Medulla oblongata (tissue), 1 donor: ENCODE measurements around the gene PTPRD.
"Not testable (repeated sequence)": the region's sequence is repeated elsewhere in the genome, so short reads cannot be mapped to it uniquely, and the experiment has no call there.

ENCODE experiments used
- DNase-seq: peaks from one replicate; pipeline ENCODE4 v3.0.0-alpha.2; 2015; ENCODE audit errors: extremely low spot score

PTPRD gene

DNA sequence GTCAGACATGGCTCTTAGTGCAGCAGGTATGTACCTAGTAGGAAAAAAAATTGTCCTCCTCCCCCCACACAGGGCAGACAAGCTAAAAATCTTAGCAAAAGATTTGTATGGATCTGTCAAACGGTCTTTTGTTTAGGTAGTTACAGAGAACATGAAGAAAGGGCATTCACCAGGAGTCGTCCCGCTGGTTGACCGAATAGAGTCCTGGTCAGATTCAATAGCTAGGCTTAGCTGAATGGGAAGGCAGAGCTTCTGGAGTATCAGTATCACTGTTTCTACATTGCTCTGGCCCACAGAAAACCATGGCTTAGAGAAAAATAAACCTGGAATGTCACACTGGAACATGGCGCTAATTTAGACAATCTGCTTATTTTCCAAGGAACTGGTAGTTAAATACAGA is 642.3 kb downstream of the PTPRD start:
- no peak for DNase-seq

- no peak for DNase-seq
Observed at GRCh38 chr9:9963841-9964240, 649.0 kb downstream of the PTPRD start.

DNA sequence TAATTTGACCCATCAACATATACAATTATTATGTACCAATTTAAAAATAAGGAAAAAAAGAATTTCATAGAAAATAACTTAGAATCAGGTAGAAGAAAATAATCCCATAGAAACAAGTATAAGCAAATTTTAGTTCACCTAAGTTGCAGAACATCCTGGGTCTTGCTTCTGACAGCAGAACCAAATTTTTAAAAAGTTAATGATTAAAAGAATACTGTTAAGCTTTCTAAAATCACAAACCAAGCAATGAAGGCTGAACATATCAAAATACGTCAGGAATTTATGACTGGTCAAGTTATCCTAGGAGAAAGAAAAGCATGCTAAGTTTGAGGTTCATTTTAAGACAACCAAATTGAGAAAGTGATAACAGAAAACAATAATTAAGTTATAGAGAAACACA is 650.9 kb downstream of the PTPRD start:
- DNase-seq: no peak

DNA sequence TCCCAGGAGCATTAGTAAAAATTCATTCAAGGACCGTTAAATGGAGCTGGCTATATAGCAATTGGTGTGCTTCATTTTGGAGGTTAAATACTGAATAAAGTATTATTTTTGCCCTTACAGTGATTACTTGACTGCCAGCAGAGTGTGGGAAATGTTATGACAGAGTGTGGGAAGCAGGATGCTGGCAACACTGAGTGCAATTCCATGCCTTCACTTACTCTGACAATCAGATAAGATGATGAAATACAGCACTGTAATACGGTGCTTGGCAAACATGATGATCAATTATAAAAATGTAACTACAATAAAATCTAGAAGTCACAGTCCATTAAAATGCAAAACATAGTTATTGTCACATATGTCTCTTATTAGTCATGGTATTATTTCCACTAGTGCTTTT is 651.3 kb downstream of the PTPRD start:
- DNase-seq: no peak

DNA sequence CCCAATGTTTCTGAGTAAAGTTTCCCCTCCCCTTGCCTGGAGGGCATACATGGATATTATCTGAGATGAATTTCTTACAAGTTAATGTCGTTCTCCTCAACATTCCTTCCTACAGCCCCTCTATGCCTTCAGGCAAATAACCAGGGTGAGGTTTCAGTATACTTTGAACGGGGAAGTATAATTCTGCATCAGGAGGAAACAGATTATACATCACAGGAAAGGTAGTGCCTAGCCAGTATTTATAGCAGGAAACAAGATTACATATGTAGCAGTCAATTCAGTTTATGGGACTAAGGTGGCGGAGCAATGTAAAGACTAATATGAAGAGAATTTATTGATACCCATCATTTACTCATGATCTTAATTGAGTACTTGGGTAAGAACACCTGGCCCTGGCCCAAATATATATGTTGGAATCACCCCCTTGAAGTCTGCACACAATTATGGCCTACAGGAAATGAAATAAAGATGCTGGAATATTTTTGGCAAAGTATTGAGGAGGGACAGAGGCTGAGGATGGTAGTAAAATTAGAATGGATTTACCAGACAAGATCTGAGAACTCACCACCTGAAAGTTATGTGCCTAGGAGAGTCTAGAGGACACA is 661.1 kb downstream of the PTPRD start:
- DNase-seq: no peak

DNA sequence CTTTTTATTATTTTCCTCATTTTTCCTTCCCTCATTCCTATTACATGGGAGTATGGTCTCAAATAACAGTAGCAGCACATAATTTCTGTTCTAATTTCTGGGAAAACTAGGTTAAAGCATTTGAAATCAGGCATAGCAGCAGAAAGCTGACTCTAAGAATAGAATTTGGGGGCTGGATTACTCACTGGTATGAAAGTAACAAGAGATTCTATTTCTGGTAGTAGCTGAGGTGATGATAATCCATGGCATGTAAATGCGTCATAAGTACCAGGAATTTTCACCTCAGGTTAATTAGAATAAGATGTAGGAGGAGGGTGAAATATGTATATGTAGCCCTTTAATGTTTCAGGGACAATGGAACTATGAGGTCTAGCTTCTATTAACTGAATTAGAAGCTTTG is 662.0 kb downstream of the PTPRD start:
- no peak for DNase-seq

DNA sequence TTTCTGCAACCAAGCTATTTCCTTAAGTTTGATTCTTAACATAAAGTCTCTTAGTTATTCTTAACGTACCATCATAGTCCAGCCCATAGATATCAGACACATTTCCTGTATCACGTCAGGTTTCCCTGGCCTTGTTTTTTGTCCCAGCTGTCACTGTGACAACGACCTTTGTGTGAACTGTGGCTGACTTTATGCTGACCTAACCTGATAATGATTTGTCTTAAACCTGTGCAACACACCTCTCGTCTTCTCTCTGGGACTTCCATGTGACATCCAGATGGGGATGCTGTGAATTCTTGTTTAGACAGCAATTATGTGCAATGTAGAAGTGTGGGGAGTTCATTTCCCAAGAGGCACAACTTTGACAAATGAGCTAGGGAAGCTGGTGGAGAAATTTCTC is 662.8 kb downstream of the PTPRD start:
- DNase-seq: no peak

DNA sequence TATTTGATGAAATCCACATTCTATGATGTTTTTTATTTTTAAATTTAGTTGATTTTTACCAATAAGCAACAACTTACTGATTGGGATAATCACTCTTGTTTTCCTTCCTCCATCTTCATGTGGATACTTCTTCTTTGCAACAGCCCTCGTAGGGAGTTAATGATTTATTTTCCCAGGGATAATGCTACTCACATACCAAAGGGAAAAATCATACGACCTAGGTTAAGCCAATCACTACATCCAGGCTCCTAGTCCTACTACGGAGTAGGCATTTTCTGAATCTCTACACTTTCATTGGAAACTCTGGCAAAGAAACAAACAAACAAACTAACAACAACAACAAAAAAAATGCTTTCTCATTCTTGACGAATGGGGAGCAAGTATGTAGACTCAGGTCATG is 663.4 kb downstream of the PTPRD start:
- DNase-seq: no peak

DNA sequence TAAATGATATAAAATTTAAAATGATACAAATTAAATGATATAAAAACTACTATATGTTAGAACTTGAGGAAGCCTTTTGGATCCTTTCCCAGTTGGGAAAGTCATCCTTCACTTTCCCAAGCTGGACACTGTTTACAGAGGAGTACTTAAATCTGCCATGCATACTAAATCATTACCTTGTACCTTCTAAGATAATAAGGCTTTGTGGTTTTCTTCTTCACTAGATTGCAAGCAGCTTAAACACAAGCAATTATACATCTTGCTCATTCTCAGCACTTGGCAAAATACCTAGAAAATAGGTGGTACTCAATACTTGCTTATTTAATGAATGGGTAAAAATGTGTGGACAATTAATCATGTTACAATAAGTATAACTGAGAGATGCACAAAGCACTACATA is 666.8 kb downstream of the PTPRD start:
- DNase-seq: no peak

GRCh38 chr9:9942764-9943424 is 669.9 kb downstream of the PTPRD start:
- DNase-seq: peak; percentile 79

- DNase-seq: no peak
Observed at GRCh38 chr9:9938432-9938831, 674.4 kb downstream of the PTPRD start.

- DNase-seq: not testable (repeated sequence)
Observed at GRCh38 chr9:9931464-9931863, 681.3 kb downstream of the PTPRD start.

DNA sequence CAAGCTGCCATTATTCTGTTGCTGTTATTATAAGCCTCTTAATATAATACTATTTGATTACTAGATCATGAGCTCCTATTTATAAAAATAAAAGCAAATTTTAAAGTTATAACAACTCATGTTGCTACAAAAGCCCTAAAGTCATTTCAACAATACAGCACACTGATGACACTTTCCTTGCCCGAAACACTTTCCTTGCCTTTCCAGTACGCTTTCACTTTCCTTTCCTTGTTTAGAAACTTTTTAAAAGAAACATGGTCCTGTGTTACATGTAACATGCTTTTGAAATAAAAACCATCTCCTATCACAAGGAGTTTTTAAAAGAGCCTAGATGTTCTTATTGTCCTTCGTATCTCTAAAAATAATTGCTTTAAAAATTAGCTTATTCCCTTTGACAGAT is 688.4 kb downstream of the PTPRD start:
- DNase-seq: no peak

GRCh38 chr9:9921805-9922204 is 691.0 kb downstream of the PTPRD start:
- DNase-seq: no peak

- DNase-seq: no peak
Observed at GRCh38 chr9:9920425-9921060, 692.3 kb downstream of the PTPRD start.

- DNase-seq: no peak
Observed at GRCh38 chr9:9919174-9919775, 693.5 kb downstream of the PTPRD start.

DNA sequence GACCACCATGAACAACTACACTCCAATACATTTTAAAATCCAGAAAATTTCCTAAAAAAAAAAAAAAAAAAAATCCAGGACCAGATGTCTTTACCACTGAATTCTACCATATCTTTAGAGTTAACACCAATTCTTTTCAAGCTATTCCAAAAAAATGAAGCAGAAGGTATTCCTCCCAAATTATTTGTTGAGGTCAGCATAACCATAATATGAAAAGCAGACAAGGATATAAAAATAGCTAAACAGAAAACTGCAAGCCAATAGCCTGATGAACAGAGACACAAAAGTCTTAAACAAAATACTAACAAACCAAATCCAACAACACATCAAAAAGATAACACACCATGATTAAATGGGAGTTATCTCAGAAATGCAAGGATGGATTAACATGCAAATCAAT is 695.4 kb downstream of the PTPRD start:
- no peak for DNase-seq

DNA sequence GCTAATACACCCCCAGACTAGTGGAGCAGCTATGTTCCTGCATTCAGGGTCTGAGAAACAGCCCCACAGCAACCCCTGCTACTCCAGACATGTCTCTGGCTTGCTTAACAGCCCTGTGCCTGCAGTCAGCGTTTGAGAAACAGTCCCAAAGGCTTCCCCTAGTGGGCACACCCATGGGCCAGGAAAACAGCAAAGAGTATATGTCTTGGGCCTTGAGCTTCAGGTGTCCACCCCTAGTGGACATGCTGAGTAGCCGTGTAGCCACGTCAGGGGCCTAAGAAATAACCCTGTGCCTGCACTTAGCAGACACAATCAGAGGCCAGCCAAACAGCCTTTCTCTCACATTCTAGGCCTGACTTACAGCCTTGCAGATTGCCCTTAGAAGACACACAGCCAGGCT is 698.6 kb downstream of the PTPRD start:
- DNase-seq: no peak

DNA sequence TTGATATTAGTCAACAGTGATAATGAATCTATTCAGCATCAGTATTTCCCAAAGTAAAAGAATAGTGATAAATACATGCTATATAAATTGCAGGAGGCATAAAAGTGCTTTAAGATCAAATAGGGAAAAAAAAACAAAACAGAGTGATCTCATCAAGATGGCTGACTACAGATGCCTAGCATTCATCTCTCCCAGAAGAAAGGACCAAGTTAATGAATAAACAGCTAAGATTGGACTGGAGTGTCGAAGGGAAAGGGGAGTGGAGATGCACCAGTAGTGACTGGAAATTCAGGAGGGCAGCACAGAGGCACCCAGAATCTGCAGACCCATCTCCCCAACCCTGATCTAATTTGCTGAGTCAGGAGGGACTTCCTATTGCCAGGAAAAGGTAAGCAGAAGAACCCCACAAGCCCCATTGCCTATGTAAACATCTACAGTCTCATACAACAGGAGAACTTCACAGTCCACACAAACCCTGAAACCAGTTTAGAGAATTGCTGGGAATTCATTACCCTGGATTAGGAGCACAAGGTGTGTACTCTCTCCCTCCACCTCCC is 699.4 kb downstream of the PTPRD start:
- no peak for DNase-seq

DNA sequence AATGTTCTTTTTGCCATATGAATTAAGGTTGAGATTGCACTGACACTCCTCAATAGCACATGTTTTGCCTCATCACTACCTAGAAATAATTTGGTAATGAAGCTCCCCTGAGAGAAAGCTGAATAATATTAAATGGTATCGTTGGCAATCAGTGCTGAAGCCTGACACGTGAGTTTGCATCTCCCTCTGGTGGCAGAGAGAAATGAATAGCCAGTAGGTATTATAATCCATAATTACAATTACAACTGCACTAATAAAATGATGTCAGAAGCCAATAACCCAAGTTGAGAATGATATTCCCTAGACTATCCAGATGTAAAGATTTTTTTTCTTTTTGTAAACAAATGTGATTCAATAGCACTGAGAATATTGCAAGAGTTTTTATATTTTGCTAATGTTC is 700.3 kb downstream of the PTPRD start:
- no peak for DNase-seq

DNA sequence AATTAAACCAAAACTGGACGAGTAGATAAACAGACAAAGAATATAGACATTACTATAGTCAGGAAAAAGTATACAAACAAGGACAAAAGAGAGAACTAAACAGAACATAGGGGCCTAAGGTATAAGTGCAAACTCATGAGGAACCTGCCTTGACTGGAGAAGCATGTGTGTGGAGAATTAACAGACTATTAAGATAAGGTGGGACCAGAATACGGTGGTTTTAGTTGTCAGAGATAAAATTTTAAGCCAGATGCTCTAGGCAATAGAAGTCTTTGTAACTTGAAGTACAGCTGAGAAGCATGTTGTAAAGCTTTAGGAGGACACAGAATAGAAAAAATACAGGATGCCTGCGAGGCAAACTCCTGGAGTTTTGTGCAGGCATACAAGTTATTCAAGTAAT is 707.1 kb downstream of the PTPRD start:
- no peak for DNase-seq

GRCh38 chr9:9904041-9904440 is 708.8 kb downstream of the PTPRD start:
- no peak for DNase-seq

DNA sequence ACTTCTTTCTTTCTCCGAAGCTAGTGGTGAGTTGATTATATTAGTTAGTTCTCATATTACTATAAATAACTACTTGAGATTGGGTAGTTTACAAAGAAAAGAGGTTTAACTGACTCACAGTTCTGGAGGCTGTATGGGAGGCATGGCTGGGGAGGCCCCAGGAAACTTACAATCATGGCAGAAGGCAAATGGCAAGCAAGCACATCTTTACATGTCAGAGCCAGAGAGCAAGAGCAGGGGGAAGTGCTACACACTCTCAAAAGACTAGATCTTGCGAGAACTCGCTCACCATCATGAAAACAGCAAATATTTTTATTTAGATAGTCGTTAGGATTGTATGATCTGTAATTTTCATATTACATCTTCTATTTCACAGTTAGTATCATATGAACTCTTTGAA is 711.2 kb downstream of the PTPRD start:
- no peak for DNase-seq
